RCC 7860 (cell line): ENCODE results near the gene CEP95.
"Not testable (repeated sequence)": the region's sequence is repeated elsewhere in the genome, so short reads cannot be mapped to it uniquely, and the experiment has no call there.

Experiments
- DNase-seq: peaks from one replicate; pipeline ENCODE4 v3.0.0-alpha.2; 2015; ENCODE audit warnings: low spot score
- FAIRE-seq: peaks from 2 replicates; lab custom pipeline; 2012; peaks lifted over from hg19 to GRCh38; lab: Jason Lieb, UNC

CEP95 gene, protein sequence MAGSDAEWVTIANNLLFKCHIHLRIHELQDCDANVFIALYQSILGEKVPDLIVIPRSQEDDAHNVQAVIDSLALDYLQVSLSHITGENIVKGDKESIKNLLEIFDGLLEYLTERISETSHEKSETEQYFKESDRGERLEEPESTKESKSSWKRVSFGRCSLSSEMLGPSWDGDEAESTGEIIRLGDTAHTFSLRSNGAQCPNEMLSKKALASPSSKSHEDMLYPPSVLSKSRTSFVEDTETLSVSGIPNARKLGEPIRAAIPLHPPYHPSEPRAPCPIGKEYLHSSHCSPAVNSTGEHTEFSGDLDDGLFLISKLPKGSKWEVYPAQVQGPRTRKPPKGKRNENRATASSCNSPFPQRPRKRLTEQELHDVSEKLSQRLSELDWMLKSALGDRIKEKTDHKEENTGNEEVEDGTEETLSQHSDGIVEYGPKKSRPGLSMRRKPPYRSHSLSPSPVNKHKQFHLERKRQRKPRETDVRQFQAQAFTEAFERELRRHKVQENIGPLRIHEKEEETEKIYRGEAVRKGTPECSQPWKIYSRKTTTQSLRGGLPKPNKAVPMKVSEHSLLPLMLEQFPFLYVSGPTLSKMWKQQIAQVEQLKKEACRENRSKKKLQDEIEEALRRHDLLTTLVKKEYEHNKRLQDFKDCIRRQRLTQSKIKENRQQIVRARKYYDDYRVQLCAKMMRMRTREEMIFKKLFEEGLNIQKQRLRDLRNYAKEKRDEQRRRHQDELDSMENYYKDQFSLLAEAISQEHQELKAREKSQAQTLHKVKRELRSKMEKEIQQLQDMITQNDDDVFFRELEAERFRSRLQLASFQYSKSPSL

DNA sequence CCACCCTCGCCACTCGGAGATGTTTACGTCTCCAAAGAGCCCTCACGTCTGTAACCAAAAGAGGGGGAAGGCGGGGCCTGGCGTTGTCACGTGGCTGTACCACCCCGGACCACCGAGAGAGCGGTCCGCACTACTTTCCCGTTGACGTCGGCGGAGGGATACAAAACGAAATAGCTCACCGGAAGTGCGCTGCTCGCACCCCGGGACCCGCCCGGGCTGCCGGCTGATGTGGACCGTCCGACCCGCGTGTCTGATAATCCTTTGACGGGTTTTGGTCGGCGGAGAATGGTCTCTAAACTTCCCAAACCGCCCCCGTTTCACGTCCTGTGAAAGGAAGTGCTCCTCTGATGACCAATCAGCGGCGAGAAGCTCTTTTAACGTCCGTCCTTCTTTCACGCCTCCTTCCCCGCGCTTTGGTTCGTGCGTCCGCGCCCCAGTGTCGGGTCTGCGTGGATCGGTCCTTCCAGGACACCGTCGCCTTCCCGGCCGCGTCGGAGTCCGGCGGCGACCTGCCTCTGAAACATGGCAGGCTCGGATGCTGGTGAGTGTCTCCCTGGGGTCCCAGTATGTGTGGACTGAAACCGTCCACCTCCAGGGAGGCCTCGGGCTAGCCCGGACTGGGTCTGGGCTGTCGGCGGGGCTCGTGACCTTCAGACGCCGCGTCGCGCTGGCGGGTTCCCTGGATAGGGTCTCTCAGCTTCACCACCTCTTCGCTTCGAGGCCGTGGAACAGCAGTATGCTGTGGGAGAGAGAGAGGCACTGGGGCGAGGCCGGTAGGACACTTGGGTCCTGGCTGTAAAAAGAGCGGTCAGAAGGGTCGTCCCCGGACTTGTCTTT lies at the start of gene CEP95:
Gene CEP95 (plus strand): TSS at position 402 of the 837 bp plus-strand sequence. CDS start 121 bp downstream, at position 523.
- FAIRE-seq (peak; percentile 26), DNase-seq (no peak)

DNA sequence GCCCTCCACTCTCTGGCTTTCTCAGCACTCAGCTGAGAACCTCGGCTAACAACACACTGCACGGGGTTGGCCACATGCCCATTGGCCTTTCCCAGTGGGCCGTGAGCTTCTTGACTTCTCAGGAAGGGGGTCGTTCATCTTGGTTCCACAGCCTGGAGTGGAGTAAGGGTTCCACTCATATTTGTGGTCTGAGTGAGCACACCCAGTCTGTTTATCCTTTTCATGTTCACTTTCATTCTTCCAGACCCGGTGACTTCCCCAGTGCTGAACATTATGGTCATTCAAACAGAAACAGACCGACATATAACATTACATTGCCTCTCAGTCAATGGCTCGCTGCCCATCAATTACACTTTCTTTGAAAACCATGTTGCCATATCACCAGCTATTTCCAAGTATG lies 49.6 kb upstream of the CEP95 start:
- FAIRE-seq (no peak), DNase-seq (peak; percentile 41)

DNA sequence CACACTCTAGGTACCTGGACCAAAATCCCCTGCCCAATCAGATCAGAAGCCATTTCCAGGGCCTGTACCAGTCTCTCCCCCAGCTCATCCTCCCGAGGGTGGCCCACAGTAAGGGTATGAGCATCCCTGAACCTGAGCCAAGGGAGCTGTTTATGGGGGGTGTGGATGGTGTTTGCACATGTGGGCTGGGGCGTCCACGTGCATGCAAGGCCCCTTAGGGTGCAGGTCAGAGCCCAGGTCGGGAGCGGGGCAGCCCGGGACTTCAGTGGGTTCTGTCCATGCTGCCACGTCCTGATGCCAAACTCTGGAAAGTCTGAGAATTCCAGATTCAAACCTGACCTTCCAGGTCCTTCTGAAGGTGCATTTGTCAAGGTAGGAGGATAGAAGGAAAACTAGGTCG lies 48.0 kb upstream of the CEP95 start:
- no peak for FAIRE-seq
- DNase-seq: no peak

DNA sequence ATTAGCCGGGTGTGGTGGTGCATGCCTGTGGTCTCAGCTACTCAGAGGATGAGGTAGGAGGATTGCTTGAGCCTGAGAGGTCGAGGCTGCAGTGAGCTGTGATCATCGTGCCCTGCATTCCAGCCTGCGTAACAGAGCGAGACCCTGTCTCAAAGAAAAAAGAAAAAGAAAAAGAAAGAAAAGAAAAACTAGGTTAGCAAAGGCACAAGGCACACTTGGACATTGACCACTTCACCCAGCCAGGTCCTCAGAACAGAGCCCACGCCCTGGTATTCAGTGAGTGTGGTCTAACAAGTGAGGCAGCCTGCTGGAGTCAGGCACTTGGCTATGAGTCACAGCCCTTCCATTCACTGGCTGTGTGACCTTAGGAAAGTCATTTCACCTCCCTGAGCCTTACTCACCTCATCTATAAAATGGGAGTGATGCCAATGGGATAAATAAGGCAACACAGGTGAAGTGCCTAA lies 47.5 kb upstream of the CEP95 start:
- DNase-seq (peak; percentile 55), FAIRE-seq (no peak)

DNA sequence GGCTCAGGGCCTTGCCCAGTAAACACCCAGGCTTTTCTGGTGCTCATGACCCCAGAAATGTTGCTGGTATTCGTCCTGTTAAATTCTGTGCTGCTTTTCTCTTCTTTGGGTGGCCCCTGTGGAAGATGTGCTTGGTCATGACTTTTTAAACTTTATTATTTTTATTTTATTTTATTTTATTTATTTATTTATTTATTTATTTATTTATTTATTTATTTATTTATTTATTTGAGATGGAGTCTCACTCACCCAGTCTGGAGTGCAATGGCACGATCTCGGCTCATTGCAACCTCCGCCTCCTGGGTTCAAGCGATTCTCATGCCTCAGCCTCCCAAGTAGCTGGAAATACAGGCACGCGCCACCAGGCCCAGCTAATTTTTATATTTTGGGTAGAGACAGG lies 47.0 kb upstream of the CEP95 start:
- not testable (repeated sequence) for DNase-seq, FAIRE-seq

DNA sequence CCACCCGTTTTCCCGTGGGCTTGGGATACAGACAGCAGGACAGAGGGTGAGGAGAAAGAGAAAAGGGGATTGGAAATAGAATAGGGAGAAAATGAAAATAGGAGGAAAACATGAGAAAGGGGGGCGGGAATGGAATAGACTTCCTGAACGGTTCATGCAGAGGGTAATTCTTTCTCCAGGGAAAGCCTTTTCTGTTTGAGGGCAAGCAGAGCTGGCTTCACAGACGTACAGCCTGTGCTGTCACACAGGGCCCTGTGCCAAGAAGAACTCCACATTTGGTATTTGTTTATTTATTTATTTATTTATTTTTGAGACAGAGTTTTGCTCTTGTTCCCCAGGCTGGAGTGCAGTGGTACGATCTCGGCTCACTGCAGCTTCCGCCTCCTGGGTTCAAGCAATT lies 45.8 kb upstream of the CEP95 start:
- FAIRE-seq: no peak
- no peak for DNase-seq

DNA sequence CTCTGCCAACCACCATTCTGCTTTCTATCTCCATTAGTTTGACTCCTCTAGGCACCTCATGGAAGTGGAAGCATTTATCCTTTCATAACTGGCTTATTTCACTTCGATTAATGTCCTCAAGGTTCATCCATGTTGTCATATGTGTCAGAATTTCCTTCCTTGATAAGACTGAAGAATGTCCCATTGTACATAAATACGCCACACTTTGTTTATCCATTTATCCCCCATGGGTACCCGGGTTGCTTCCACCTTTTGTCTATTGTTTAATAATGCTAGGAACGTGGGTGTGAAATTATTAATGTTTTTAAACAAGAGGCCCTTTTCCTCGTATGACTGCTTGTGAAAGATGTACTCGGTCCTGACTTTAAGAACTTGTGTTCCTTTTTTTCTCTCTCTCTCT lies 45.0 kb upstream of the CEP95 start:
- FAIRE-seq (no peak), DNase-seq (no peak)

DNA sequence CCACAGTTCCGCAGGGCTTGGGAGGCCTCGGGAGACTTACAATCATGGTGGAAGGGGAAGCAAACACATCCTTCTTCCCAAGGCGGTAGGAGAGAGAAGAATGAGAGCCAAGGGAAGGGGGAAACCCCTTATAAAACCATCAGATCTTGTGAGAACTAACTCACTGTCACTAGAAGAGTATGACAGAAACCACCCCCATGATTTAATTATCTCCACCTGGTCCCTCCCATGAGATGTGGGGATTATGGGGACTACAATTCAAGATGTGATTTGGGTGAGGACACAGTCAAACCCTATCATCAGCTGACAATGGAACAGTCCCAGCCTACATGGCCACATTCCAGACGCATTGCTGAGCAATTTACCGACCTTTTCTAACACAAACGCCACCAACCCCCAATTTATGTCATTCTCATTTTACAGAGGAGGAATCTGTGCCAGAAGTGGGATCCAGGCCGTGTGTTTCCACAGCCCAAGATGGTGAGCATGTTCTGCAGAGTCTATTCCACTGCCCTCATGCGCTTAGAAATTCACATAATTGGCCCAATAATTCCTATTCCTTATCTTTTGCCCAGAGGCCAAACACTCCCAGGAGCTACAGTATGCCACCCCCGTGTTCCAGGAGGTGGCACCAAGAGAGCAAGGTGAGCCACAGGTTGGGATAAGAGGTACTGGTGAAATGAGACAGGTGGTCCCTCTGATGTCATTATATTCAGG lies 40.6 kb upstream of the CEP95 start:
- FAIRE-seq (no peak), DNase-seq (no peak)

DNA sequence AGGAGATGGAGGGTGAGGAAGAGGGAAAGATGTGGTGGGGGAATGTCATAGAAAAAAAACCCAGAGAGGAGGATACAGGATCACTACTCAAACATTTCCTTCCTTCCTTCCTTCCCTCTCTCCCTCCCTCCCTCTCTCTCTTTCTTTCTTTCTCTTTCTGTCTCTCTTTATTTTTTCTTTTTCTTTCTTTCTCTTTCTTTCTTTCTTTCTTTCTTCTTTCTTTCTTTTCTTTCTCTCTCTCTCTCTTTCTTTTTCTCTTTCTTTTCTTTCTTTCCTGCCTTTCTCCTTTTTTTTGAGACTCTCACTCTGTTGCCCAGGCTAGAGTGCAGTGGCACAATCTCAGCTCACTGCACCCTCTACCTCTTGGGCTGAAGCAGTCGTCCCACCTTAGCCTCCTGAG lies 39.9 kb upstream of the CEP95 start:
- DNase-seq, FAIRE-seq: not testable (repeated sequence)

DNA sequence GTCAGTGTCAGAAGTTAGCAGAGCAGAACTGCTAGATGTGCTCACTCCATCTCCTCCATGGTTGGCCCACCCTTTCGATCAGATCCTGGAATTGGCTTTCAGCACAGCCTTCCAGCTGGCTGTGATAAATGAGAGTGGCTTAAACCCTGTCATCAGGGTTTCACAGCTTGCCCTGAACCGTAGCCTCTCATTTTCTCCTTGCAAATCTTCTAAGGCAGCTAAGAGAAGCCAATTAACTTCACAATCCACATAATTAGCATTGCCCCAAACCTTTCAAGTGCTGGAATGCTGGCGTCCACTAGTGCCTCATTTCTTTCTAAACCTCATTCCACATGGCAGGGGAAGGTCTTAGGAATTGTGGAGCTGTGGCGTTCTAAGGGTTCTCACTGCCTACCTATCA lies 36.2 kb upstream of the CEP95 start:
- no peak for FAIRE-seq
- no peak for DNase-seq

DNA sequence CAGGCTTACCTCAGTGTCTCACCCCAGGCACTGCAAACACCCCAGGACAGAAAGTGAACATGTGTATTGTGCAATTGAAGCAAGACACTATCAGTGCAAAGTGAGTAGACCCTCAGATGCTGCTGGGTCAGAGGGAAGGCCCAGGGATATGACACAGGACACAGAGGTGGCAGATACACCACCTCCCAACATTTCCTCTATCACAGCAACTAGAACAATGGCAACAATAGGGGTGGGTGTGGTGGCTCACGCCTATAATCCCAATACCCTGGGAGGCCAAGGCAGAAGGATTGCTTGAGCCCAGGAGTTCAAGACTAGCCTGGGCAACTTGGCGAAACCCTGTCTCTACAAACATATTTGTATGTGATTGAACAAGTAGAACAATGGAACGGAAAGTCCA lies 35.3 kb upstream of the CEP95 start:
- FAIRE-seq: no peak
- DNase-seq: no peak

DNA sequence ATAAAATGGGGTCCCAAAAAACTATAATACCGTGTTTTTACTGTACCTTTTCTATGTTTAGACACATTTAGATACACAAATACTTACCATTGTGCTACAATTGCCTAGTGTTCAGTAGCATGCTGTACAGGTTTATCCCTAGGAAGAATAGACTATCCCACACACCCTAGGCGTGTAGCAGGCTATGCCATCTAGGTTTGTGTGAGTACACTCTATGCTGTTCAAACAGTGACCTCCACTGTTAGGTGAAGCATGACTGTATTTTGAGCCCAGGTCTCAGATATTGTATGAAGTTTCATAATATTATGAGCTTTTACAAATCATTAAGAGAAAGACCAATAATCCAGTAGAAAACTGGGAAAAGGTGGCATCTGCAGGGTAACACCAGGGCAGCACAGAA lies 34.2 kb upstream of the CEP95 start:
- no peak for FAIRE-seq
- no peak for DNase-seq

DNA sequence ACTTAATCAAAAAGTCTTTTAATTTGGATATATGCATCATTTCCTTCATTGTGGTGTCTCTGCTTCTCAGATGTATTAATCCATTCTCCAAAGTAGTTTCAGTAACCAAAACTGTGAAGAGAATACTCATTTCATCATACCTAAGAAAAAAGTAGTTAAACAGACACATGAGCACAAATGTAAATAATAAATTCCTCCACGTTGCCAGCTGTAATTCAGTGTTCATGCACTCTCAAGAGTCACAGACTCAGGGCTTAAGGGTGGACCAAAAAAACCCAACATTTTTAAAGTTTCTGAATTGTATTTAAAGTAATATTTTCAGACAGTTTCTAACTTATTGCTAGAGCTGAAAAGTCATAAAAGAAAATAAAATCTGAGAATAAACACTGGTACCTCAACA lies 28.9 kb upstream of the CEP95 start:
- no peak for DNase-seq
- FAIRE-seq: no peak

DNA sequence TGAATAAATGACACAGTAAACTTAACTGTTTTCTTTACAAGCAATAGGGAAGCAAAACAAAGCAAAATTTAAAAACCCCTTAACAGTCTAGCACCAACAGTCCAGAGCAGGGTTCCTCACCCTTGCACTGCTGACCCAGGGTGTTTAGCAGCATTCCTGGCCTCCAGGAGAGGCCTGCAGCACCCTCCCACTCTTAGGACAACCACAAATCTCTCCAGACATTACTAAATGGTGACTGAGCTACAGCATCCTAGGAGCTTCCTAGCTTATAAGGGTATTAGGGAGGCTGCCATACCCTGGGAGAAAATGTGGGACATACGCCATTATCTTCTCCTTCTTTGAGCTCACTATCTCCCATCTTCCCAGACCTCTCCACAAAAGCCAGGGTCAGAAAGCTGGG lies 25.8 kb upstream of the CEP95 start:
- DNase-seq (no peak), FAIRE-seq (no peak)

DNA sequence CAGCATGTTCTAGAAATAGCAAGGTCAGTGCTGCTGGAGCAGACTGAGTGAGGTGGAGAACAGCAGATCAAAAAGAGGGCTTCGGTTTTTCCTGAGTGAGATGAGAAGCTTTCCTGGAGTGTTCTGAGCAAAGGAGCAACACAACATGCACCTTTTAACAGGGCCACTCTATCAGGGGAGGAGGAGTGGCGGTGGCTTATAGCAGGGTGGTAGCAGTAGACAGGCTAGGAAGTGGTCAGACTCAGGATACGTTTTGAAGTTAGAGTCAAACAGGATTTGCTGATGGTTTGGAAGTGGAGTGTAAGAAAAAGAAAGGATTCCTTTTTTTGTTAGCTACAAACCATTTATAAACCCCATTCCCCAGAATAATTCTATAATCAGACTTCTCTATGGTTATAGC lies 22.4 kb upstream of the CEP95 start:
- no peak for FAIRE-seq

DNA sequence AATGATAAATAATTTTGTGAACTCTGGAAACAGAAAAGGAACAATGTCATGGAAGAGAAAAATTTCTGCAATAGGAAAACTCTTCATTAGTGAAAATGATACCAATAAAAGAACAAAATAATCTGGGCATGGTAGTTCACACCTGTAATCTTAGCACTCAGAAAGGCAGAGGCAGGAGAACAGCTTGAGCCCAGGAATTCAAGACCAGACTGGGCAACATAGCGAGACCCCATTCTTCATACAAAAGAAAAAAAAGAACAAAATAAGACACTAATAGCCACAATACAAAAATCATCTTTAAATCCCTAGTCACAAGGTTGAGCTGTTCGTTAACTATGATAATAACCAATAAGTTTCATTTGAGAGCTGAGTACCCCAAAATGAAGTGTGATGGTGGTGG lies 18.5 kb upstream of the CEP95 start:
- FAIRE-seq (no peak), DNase-seq (no peak)

More for the DNA sequence above, 22.4 kb upstream of the CEP95 start:
- DNase-seq: no peak

DNA sequence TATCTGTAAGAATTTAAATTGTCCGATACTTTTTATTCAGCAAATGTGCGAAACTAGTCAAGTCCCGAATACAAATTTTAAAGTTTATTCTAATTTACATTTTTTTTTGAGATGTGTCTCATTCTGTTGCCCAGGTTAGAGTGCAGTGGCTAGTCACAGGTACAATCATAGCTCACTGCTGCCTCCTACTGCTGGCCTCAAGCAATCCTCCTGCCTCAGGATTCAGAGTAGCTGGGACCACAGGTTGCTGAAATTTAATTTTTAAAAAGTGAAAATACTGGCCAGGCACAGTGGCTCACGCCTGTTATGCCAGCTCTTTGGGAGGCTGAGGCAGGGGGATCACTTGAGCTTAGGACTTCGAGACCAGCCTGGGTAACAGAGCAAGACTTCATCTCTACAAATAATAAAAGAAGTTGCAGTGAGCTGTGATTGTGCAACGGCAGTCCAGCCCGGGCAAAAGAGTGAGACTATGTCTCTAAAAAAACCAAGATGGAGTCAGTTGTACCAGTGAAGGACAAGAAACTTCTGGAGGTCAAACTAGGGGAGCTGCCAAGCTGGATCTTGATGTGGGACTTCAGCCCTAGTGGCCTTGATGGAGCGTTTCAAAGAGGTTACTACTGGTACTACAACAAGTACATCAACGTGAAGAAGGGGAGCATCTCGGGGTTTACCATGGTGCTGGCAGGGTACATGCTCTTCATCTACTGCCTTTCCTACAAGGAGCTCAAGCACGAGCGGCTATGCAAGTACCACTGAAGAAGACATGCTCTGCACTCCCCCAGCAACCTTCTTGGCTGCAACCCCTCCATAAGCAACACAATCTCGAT lies 15.5 kb upstream of the CEP95 start:
- DNase-seq (no peak), FAIRE-seq (no peak)

DNA sequence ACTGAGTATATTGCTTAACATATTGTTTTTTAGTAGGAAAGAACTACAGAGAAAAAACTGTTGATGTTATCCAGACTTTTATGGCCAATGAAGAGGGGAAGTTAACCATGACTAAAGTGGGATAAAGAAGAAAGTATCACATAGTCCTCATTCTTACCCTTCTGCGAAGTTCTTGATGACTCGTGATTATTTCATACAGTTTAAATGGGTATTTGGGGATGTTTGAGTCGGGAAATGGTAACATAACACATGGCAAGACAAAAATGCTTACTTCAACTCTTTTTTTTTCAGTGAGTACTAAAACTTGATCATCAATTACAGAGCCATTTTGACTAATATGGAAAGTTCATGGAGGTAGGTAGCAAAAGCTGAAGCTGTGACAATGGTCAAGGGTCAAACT lies 14.8 kb upstream of the CEP95 start:
- DNase-seq: peak; percentile 46
- peak; percentile 56 for FAIRE-seq

DNA sequence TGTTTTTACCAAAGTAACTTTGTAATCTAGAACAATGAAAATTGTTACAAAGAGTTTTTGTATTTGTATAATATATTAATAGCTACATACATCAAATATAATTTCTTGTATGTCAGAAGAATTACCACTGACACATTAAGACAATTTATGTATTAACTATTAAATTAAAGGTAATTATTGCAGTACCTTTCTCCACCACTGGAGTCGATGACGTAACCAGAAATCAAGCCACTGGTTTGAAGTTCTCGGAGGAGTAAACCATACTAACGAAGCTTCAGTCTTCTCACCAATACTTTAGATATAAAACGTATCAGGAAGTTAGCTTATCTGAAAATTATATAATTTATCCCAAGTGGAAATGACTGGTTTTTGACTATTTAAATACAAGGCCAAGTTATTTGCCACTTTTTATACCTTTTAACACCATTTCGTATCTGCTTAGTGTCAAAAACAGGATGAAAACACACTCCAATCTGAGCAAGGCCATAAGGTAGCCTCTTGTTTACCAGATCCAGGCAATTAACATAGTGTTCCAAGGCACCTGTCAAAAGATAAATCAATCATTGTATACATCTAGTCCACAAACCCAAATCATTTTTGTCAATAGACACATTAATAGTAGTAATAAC lies 14.2 kb upstream of the CEP95 start:
- DNase-seq: no peak

More for the DNA sequence above, 14.2 kb upstream of the CEP95 start:
- no peak for FAIRE-seq
